Measurements from ENCODE around the gene KRTAP10-8. TPM values are rescaled to one million over a fixed set of nuclear protein-coding genes. Genes with fewer than 3 reads are reported as not detected.
A peak's percentile ranks its signal among the peaks of the same experiment; 100 is the strongest.
"Not testable (repeated sequence)": the region's sequence is repeated elsewhere in the genome, so short reads cannot be mapped to it uniquely, and the experiment has no call there.

KRTAP10-8 gene
- total RNA-seq, 2 experiments from 2014 or later, result not detected

DNA sequence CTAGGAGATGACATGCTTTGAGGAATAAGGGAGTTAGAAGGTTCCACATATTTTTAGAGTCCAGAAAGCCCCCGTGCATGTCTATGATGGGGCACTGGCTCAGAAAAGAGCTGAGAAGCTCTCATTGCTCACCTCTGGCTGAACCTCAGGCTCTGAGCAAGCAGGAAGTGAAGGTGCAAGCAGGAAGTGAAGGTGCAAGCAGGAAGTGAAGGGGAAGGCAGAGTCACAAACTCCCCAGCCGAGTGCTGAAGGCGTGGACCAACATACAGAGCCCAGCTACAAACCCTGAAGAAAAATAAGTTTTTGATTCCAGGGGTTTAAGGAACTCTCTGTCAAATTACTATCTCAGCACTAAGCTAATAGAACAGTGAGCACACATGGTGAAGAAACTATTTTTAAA, 7.0 kb downstream of the KRTAP10-8 start:
- H3K4me1 Mint-ChIP-seq (ENCODE audit: low read depth), result peaks cover 40% of the 10 kb centered on the region
- intact Hi-C loops (cut with micrococcal nuclease), result loop anchor here (1.0 kb wide), 2 partner anchors 39 to 72 kb away; no protein-coding TSS in a partner anchor
- H3K4me3 Mint-ChIP-seq, result peak overlapping the region; percentile 53

DNA sequence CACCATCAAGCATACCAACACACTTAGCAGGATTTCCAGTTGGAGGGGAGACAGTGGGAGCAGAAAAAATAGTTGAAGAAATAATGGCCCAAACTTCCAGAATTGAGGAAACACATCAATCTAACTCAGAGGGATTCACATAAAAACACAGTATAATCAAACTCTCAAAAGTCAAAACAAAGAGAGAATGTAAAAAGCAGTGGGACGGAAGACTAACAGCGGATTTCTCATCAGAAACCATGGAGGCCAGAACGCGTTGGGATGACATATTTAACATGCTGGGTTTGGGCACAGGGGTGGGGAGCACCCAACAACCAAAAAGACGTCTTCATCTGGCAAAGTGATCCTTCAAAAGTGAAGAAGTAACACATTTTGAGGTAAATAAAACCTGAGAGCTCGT, 8.0 kb downstream of the KRTAP10-8 start:
- no peak for DNase-seq
- intact Hi-C loops (cut with micrococcal nuclease), result loop anchor here (1.0 kb wide), 2 partner anchors 38 to 73 kb away; no protein-coding TSS in a partner anchor
- peaks cover 16% of the 10 kb centered on the region for H3K36me3 Mint-ChIP-seq (ENCODE audit: low read depth)
- peaks cover 40% of the 10 kb centered on the region for H3K4me1 Mint-ChIP-seq (ENCODE audit: low read depth)
- no peak overlapping the region for H3K4me3 Mint-ChIP-seq
- peak overlapping the region; percentile 93 for H3K27ac Mint-ChIP-seq
- H3K9me3 Mint-ChIP-seq, result peaks cover 47% of the 10 kb centered on the region
- no peaks in the 10 kb centered on the region for H3K27me3 Mint-ChIP-seq (ENCODE audit: low read depth)
- CTCF ChIA-PET, result interaction anchor here (1.2 kb wide), 1 partner anchor 18 kb away, joined by 3 read pairs; no protein-coding TSS in a partner anchor

More for the DNA sequence above, 7.0 kb downstream of the KRTAP10-8 start:
- CTCF ChIA-PET, result interaction anchor here (0.7 to 1.2 kb wide), 5 partner anchors 17 to 182 kb away, joined by 3 read pairs; partner anchors contain the start of gene UBE2G2
- H3K27ac Mint-ChIP-seq, result peak overlapping the region; percentile 93
- no peaks in the 10 kb centered on the region for H3K27me3 Mint-ChIP-seq (ENCODE audit: low read depth)
- peaks cover 16% of the 10 kb centered on the region for H3K36me3 Mint-ChIP-seq (ENCODE audit: low read depth)
- DNase-seq, result peak; percentile 77
- H3K9me3 Mint-ChIP-seq, result peaks cover 37% of the 10 kb centered on the region

DNA sequence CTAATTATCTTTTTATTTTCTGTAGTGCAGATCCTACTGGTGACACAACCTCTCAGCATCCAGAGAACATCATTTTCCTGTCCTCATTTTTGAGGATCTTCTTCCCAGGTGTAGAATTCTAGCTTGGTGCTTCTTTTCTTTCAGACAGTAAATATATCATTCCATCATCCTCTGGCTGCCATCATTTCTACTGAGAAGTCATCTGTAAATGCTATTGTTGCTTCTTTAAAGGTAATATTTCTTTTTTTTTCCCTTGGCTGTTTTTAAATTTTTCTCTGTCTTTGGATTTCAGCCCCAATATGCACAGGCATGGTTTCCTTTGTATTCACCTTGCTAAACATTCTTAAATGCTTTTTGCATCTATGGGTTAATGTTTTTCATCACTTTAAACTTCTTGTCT, 11.7 kb downstream of the KRTAP10-8 start:
- intact Hi-C loops (cut with micrococcal nuclease), result no loop called here
- no peak overlapping the region for H3K4me3 Mint-ChIP-seq
- peaks cover 22% of the 10 kb centered on the region for H3K4me1 Mint-ChIP-seq (ENCODE audit: low read depth)
- no peaks in the 10 kb centered on the region for H3K27me3 Mint-ChIP-seq (ENCODE audit: low read depth)
- H3K36me3 Mint-ChIP-seq (ENCODE audit: low read depth), result peaks cover 16% of the 10 kb centered on the region
- CTCF ChIA-PET, result no interaction called here
- no peak for DNase-seq
- H3K27ac Mint-ChIP-seq, result no peak overlapping the region
- peaks cover 46% of the 10 kb centered on the region for H3K9me3 Mint-ChIP-seq

DNA sequence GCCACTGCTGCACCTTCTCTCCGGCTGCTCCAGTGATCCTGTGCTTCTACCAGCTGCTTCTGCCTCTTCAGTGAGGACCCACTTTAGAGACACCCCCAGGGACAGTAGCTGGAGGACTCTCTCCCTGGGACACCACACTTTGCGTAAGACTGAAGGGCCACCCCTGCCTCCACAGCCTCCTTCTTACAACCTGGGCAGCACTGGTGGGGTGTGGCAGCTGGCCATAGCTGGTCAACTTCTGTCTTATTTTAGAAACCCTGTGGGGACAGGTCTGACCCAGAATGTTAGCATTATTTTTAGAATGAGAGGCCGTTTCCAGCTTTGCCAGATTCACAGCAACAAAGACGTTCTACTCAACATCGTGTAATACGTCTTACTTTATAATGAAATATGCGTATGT, 13.9 kb downstream of the KRTAP10-8 start:
- no peak overlapping the region for H3K4me3 Mint-ChIP-seq
- no peak for DNase-seq
- peaks cover 25% of the 10 kb centered on the region for H3K4me1 Mint-ChIP-seq (ENCODE audit: low read depth)
- H3K27me3 Mint-ChIP-seq (ENCODE audit: low read depth), result no peaks in the 10 kb centered on the region
- peaks cover 2% of the 10 kb centered on the region for H3K36me3 Mint-ChIP-seq (ENCODE audit: low read depth)
- H3K9me3 Mint-ChIP-seq, result peaks cover 39% of the 10 kb centered on the region
- intact Hi-C loops (cut with micrococcal nuclease), result no loop called here
- no peak overlapping the region for H3K27ac Mint-ChIP-seq
- CTCF ChIA-PET, result no interaction called here

DNA sequence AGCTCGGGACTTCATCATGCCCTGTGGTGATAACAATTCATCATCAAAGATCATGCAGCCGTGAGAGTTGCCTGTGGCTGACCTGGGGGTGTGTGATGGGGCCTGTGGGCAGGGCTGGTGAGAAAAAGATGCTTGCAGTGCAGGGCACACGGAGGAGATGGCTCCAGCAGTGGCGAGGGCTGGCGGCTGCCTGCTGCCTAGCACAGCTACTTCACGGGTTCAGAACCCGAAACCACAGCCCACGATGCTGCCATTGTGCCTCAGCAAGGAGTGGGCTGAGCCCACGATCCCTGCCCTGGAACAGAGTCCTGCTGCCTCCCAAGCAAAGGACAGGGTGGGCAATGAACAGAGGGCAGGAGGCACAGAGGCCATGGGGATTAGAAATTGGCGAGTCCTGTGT, 14.4 kb downstream of the KRTAP10-8 start:
- peaks cover 25% of the 10 kb centered on the region for H3K4me1 Mint-ChIP-seq (ENCODE audit: low read depth)
- H3K36me3 Mint-ChIP-seq (ENCODE audit: low read depth), result peaks cover 3% of the 10 kb centered on the region
- H3K4me3 Mint-ChIP-seq, result no peak overlapping the region
- DNase-seq, result no peak
- peaks cover 42% of the 10 kb centered on the region for H3K9me3 Mint-ChIP-seq
- intact Hi-C loops (cut with micrococcal nuclease), result no loop called here
- CTCF ChIA-PET, result no interaction called here
- H3K27ac Mint-ChIP-seq, result no peak overlapping the region
- no peaks in the 10 kb centered on the region for H3K27me3 Mint-ChIP-seq (ENCODE audit: low read depth)

DNA sequence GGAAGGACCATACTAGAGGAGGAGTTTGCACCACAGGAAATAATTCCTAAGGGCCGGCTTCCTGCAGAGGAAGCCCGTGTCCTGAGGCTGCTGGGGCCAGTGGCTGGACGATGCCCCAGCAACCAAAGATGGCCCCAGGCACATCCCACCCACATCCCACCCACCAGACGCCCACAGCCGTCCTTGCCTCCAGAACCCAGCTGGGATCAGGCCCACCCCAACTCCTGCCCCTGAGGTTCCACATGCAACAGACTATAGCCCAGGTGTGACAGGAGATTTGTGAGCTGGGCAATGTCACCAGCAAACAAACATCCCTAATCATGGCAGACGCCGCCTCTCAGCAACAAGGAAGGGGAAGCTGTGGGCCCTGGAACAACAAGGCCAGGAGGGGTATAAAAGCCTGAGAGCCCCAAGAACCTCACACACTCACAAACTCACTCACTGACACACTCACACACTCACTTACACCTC, 14.8 kb downstream of the KRTAP10-8 start, which contains the start of gene KRTAP10-9:
TSS of gene KRTAP10-9 (plus strand) at position 421 of the 471 bp plus-strand sequence. CDS start 79 bp downstream, outside the sequence.
- Mint-ChIP-seq H3K4me1 (ENCODE audit: low read depth) (peaks cover 25% of the 10 kb centered on the region), H3K9me3 (peaks cover 44% of the 10 kb centered on the region), H3K27ac (no peak within 1 kb of the TSS), H3K36me3 (ENCODE audit: low read depth) (peaks cover 3% of the 10 kb centered on the region), H3K27me3 (ENCODE audit: low read depth) (no peaks in the 10 kb centered on the region), H3K4me3 (no peak within 1 kb of the TSS)
- CTCF ChIA-PET, result interaction anchor here (0.8 kb wide), 1 partner anchor 117 kb away, joined by 4 read pairs; no protein-coding TSS in a partner anchor
- no peak for DNase-seq
- intact Hi-C loops (cut with micrococcal nuclease), result no loop called here

DNA sequence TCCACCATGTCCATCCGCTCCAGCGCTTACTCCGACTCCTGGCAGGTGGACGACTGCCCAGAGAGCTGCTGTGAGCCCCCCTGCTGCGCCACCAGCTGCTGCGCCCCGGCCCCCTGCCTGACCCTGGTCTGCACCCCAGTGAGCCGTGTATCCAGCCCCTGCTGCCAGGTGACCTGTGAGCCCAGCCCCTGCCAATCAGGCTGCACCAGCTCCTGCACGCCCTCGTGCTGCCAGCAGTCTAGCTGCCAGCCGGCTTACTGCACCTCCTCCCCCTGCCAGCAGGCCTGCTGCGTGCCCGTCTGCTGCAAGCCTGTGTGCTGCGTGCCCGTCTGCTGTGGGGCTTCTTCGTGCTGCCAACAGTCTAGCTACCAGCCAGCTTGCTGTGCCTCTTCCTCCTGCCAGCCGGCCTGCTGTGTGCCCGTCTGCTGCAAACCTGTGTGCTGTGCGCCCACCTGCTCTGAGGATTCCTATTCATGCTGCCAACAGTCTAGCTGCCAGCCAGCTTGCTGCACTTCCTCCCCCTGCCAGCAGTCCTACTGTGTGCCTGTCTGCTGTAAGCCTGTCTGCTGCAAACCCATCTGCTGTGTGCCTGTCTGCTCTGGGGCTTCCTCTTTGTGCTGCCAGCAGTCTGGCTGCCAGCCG, 15.4 kb downstream of the KRTAP10-8 start:
- DNase-seq; H3K27me3 Mint-ChIP-seq (ENCODE audit: low read depth); intact Hi-C loops (cut with micrococcal nuclease); H3K27ac Mint-ChIP-seq; H3K36me3 Mint-ChIP-seq (ENCODE audit: low read depth); H3K4me3 Mint-ChIP-seq: not testable (repeated sequence)
- H3K9me3 Mint-ChIP-seq, result peaks cover 47% of the 10 kb centered on the region
- H3K4me1 Mint-ChIP-seq (ENCODE audit: low read depth), result peaks cover 25% of the 10 kb centered on the region
- CTCF ChIA-PET, result interaction anchor here (0.8 kb wide), 1 partner anchor 117 kb away, joined by 4 read pairs; no protein-coding TSS in a partner anchor

DNA sequence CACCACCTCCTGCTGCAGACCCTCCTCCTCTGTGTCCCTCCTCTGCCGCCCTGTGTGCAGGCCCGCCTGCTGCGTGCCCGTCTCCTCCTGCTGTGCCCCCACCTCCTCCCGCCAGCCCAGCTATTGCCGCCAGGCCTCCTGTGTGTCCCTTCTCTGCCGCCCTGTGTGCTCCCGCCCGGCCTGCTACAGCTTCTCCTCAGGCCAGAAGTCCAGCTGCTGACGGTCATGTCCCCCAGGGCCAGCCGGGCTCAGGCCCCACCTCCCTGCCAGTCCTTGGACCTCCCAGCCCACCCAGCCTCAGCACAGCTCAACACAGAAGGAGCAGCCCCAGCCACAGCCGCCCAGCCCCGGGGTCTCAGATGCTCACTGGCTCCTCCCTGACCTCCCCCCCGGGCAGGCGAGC, 16.0 kb downstream of the KRTAP10-8 start:
- Mint-ChIP-seq H3K9me3 (peaks cover 44% of the 10 kb centered on the region), H3K4me1 (ENCODE audit: low read depth) (peaks cover 25% of the 10 kb centered on the region)
- not testable (repeated sequence) for H3K4me3 Mint-ChIP-seq; H3K27me3 Mint-ChIP-seq (ENCODE audit: low read depth); DNase-seq; H3K27ac Mint-ChIP-seq; H3K36me3 Mint-ChIP-seq (ENCODE audit: low read depth)
- CTCF ChIA-PET, result interaction anchor here (0.8 kb wide), 1 partner anchor 118 kb away, joined by 4 read pairs; no protein-coding TSS in a partner anchor
- intact Hi-C loops (cut with micrococcal nuclease), result loop anchor here (2.0 kb wide), 1 partner anchor 77 kb away; the partner anchor contains the start of gene KRTAP10-2

DNA sequence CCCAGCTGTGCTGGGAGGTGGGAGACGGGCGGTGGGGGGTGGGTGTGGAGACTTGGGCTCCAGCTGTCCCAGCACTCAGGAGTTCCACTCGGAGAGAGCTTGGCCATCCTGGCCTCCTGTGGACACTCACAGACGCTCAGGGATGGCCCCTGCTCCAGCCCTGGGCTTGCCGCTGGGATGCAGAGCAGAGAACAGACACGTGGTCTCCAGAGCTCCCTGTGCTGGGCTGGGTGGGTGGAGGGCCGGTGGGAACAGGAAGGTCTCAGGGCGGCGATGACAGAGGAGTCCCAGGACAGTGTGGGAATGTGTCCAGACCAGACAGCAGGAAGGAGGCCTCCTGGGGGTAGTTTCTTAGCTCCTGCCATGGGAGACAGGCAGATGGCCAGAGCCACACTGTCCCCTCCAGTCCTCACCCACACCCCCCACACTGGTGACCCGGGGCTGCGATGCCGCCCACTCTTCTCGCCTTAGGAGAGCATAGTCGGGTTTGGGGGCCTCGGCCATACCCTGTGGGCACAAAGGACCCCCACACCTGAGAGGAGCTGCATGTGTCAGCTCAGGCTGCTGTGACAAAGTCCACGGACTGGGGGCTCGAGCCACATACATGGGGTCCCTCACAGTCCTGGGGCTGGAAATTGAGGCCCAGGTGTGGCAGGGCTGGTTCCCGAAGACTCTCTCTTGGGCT, 17.0 kb downstream of the KRTAP10-8 start:
- H3K4me3 Mint-ChIP-seq, result no peak overlapping the region
- no peak for DNase-seq
- intact Hi-C loops (cut with micrococcal nuclease), result loop anchor here (2.0 kb wide), 1 partner anchor 78 kb away; the partner anchor contains the start of gene KRTAP10-2
- H3K27me3 Mint-ChIP-seq (ENCODE audit: low read depth), result no peaks in the 10 kb centered on the region
- peaks cover 41% of the 10 kb centered on the region for H3K9me3 Mint-ChIP-seq
- CTCF ChIA-PET, result interaction anchor here (0.9 kb wide), 1 partner anchor 17 kb away, joined by 3 read pairs; the partner anchor contains the start of gene KRTAP10-8
- peaks cover 3% of the 10 kb centered on the region for H3K36me3 Mint-ChIP-seq (ENCODE audit: low read depth)
- H3K4me1 Mint-ChIP-seq (ENCODE audit: low read depth), result peaks cover 25% of the 10 kb centered on the region
- no peak overlapping the region for H3K27ac Mint-ChIP-seq

DNA sequence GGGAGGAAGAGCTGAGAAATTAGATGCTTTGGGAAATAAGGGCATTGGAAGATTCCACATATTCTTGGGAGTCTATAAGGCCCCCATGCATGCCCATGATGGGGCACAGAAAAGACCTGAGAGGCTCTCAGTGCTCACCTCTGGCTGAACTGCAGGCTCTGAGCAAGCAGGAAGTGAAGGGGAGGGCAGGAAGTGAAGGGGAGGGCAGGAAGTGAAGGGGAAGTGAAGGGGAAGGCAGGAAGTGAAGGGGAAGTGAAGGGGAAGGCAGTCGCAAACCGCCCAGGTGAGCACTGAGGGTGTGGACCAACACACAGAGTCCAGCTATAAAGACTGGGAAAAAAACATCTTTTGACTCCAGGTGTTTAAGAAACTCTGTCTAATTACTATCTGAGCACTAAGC, 18.6 kb downstream of the KRTAP10-8 start:
- Mint-ChIP-seq H3K4me1 (ENCODE audit: low read depth) (peaks cover 25% of the 10 kb centered on the region), H3K27me3 (ENCODE audit: low read depth) (no peaks in the 10 kb centered on the region), H3K27ac (peak overlapping the region; percentile 4), H3K4me3 (no peak overlapping the region), H3K36me3 (ENCODE audit: low read depth) (peaks cover 3% of the 10 kb centered on the region), H3K9me3 (peaks cover 29% of the 10 kb centered on the region)
- CTCF ChIA-PET, result interaction anchor here (1.7 kb wide), 1 partner anchor 112 kb away, joined by 3 read pairs; no protein-coding TSS in a partner anchor
- peak; percentile 12 for DNase-seq
- intact Hi-C loops (cut with micrococcal nuclease), result no loop called here

DNA sequence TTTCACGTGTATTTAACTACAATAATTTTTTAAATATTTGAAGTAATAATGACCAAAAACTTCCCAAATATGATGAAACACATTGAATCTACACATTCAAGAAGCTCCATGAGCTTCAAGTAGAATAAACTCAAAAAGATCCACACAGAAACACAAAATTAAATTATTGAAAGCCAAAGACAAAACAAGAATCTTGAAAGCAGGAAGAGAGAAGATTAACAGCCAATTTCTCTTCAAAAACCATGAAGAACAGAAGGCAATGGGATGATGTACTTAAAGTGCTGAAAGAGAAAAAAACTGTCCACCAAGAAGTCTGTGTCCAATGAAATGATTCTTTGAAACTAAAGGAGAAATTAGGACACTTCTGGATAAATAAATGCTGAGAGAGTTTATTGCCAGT, 20.2 kb downstream of the KRTAP10-8 start:
- Mint-ChIP-seq H3K27ac (no peak overlapping the region), H3K36me3 (ENCODE audit: low read depth) (peaks cover 3% of the 10 kb centered on the region), H3K27me3 (ENCODE audit: low read depth) (no peaks in the 10 kb centered on the region), H3K4me1 (ENCODE audit: low read depth) (peaks cover 25% of the 10 kb centered on the region), H3K4me3 (no peak overlapping the region), H3K9me3 (peaks cover 29% of the 10 kb centered on the region)
- intact Hi-C loops (cut with micrococcal nuclease), result no loop called here
- CTCF ChIA-PET, result interaction anchor here (1.7 kb wide), 1 partner anchor 110 kb away, joined by 3 read pairs; no protein-coding TSS in a partner anchor
- DNase-seq, result no peak

Data from activated naive CD4-positive, alpha-beta T cell treated with anti-CD3 and anti-CD28 coated beads for 36 hours (primary cell).